HEK293 (cell line): Measurements from ENCODE around the gene CASP6.

Experiments
- CTCF ChIA-PET: fragments of 350-600 bp; formaldehyde crosslinking; extraction: SDS; loops from one replicate; lab custom pipeline; 2021; ENCODE audit warnings: antibody characterized with exemption; lab: Yijun Ruan, JAX
- POLR2A ChIA-PET: fragments of 300-600 bp; formaldehyde crosslinking; extraction: SDS; loops from one replicate; lab custom pipeline; 2020; ENCODE audit warnings: antibody characterized with exemption, inconsistent platforms; lab: Yijun Ruan, JAX
- H3K27ac ChIP-seq: fragments of 200-500 bp; sonication (Bioruptor generic); 2 replicates; pipeline ENCODE4 v1.5.1; 2014; ENCODE audit warnings: low read depth, low read length, control low read depth, inconsistent platforms; ENCODE audit errors: extremely low read depth
- H3K36me3 ChIP-seq, 2 experiments: fragments of 200-500 bp in 1 of 2; sonication (Bioruptor generic) in 1 of 2; 1 replicate in 1 of 2; 2 replicates in 1 of 2; pipeline ENCODE4 v1.5.1; 2014 to 2017; ENCODE audit warnings: inconsistent platforms in 2 of 2, low read length in 2 of 2; ENCODE audit not compliant: control insufficient read depth in 2 of 2, insufficient read depth in 1 of 2
- H3K4me1 ChIP-seq: fragments of 200-500 bp; sonication (Bioruptor generic); 2 replicates; pipeline ENCODE4 v1.5.1; 2014; ENCODE audit warnings: mild to moderate bottlenecking, low read length, inconsistent platforms; ENCODE audit not compliant: control insufficient read depth, insufficient read depth
- H3K4me3 ChIP-seq: 2 replicates; pipeline ENCODE4 v1.5.1; 2011; ENCODE audit warnings: low read depth, mild to moderate bottlenecking, control low read depth, low read length, moderate library complexity
- H3K9me3 ChIP-seq: fragments of 200-500 bp; sonication (Bioruptor generic); 2 replicates; pipeline ENCODE4 v1.5.1; 2014; ENCODE audit warnings: low read depth, low read length, inconsistent platforms; ENCODE audit not compliant: control insufficient read depth, insufficient read depth
- ZBTB17 ChIP-seq: fragments of 450-650 bp; formaldehyde crosslinking; IDR thresholded peaks from 2 replicates; pipeline ENCODE4 v1.5.1; 2016; ENCODE audit warnings: missing biosample characterization, missing genetic modification characterization
- ZEB2 ChIP-seq: fragments of 450-650 bp; formaldehyde crosslinking; IDR thresholded peaks from 2 replicates; pipeline ENCODE4 v1.5.1; 2016; ENCODE audit warnings: missing biosample characterization, missing genetic modification characterization
- ZNF221 ChIP-seq: fragments of 450-650 bp; formaldehyde crosslinking; IDR thresholded peaks from 2 replicates; pipeline ENCODE4 v1.5.1; 2017; ENCODE audit warnings: missing biosample characterization, missing genetic modification characterization, borderline replicate concordance
- ZNF335 ChIP-seq: fragments of 450-650 bp; formaldehyde crosslinking; conservative IDR thresholded peaks from 2 replicates; pipeline ENCODE4 v1.5.1; 2016; ENCODE audit warnings: missing biosample characterization, missing genetic modification characterization
- ZNF423 ChIP-seq: fragments of 450-650 bp; formaldehyde crosslinking; IDR thresholded peaks from 2 replicates; pipeline ENCODE4 v1.5.1; 2016; ENCODE audit warnings: missing biosample characterization, missing genetic modification characterization
- TF ChIP-seq, protein P1 (sequence below): fragments of 450-650 bp; formaldehyde crosslinking; IDR thresholded peaks from 2 replicates; pipeline ENCODE4 v1.5.1; 2016; ENCODE audit warnings: missing biosample characterization, missing genetic modification characterization
- TF ChIP-seq, protein P2 (sequence below): fragments of 450-650 bp; formaldehyde crosslinking; IDR thresholded peaks from 2 replicates; pipeline ENCODE4 v1.5.1; 2016; ENCODE audit warnings: missing biosample characterization, missing genetic modification characterization
- TF ChIP-seq, protein P3 (sequence below): fragments of 450-650 bp; formaldehyde crosslinking; IDR thresholded peaks from 2 replicates; pipeline ENCODE4 v1.5.1; 2016; ENCODE audit warnings: missing biosample characterization, missing genetic modification characterization
- TF ChIP-seq, protein P4 (sequence below): fragments of 450-650 bp; formaldehyde crosslinking; IDR thresholded peaks from 2 replicates; pipeline ENCODE4 v1.5.1; 2016; ENCODE audit warnings: missing biosample characterization, missing genetic modification characterization
- TF ChIP-seq, protein P5 (sequence below): fragments of 450-650 bp; formaldehyde crosslinking; IDR thresholded peaks from 2 replicates; pipeline ENCODE4 v1.5.1; 2017; ENCODE audit warnings: missing biosample characterization, missing genetic modification characterization
- TF ChIP-seq, protein P6 (sequence below): fragments of 450-650 bp; formaldehyde crosslinking; IDR thresholded peaks from 2 replicates; pipeline ENCODE4 v1.5.1; 2017; ENCODE audit warnings: missing biosample characterization, mild to moderate bottlenecking, missing genetic modification characterization, moderate library complexity

Gene CASP6

DNA sequence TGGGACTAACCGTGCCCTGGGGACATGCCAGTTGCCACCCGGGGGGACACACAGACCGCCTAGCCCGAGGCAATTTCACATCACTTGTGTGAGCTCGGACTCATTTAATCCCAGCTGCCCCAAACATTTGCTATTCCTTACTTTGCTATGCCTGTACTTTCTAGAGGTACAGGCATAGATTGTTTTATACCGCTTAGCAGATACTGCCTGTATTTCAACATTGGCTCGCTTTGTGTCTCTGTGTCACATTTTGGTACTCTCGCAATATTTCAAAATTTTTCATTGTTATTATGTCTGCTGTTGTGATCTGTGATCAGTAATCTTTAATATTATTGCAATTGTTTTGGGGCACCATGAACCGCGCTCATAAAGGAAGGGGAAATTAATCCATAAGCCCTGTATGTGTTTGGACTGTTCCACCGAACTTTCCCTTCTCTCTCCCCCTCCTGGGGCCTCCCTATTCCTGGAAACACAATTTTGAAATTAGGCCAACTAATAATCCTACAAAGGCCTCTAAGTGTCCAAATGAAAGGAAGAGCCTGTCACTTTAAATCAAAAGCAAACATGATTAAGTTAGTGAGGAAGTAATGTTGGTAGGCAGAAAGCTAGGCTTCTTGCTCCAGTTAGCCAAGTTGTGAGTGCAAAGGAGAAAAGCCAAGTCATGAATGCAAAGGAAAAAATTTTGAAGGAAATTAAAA lies 568 bp upstream of the CASP6 start:
- no peaks in the 10 kb centered on the region for H3K9me3 ChIP-seq
- peak overlapping the region; percentile 62; the same call in 1 of the 2 replicates for H3K27ac ChIP-seq
- H3K4me1 ChIP-seq: no peaks in the 10 kb centered on the region
- TF ChIP-seq, protein P1, sequence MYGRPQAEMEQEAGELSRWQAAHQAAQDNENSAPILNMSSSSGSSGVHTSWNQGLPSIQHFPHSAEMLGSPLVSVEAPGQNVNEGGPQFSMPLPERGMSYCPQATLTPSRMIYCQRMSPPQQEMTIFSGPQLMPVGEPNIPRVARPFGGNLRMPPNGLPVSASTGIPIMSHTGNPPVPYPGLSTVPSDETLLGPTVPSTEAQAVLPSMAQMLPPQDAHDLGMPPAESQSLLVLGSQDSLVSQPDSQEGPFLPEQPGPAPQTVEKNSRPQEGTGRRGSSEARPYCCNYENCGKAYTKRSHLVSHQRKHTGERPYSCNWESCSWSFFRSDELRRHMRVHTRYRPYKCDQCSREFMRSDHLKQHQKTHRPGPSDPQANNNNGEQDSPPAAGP: no peak
- TF ChIP-seq ZEB2 (tag by site-specific recombination): 0 out of 2 replicates have a peak, but pooled peaks have one; percentile 6
- TF ChIP-seq, protein P2, sequence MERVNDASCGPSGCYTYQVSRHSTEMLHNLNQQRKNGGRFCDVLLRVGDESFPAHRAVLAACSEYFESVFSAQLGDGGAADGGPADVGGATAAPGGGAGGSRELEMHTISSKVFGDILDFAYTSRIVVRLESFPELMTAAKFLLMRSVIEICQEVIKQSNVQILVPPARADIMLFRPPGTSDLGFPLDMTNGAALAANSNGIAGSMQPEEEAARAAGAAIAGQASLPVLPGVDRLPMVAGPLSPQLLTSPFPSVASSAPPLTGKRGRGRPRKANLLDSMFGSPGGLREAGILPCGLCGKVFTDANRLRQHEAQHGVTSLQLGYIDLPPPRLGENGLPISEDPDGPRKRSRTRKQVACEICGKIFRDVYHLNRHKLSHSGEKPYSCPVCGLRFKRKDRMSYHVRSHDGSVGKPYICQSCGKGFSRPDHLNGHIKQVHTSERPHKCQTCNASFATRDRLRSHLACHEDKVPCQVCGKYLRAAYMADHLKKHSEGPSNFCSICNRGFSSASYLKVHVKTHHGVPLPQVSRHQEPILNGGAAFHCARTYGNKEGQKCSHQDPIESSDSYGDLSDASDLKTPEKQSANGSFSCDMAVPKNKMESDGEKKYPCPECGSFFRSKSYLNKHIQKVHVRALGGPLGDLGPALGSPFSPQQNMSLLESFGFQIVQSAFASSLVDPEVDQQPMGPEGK (tag by site-specific recombination): peak; percentile 11; the same call in 1 of the 2 replicates
- TF ChIP-seq, protein P3, sequence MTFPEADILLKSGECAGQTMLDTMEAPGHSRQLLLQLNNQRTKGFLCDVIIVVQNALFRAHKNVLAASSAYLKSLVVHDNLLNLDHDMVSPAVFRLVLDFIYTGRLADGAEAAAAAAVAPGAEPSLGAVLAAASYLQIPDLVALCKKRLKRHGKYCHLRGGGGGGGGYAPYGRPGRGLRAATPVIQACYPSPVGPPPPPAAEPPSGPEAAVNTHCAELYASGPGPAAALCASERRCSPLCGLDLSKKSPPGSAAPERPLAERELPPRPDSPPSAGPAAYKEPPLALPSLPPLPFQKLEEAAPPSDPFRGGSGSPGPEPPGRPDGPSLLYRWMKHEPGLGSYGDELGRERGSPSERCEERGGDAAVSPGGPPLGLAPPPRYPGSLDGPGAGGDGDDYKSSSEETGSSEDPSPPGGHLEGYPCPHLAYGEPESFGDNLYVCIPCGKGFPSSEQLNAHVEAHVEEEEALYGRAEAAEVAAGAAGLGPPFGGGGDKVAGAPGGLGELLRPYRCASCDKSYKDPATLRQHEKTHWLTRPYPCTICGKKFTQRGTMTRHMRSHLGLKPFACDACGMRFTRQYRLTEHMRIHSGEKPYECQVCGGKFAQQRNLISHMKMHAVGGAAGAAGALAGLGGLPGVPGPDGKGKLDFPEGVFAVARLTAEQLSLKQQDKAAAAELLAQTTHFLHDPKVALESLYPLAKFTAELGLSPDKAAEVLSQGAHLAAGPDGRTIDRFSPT (tag by site-specific recombination): peak; percentile 67; the same call in 1 of the 2 replicates
- TF ChIP-seq, protein P4, sequence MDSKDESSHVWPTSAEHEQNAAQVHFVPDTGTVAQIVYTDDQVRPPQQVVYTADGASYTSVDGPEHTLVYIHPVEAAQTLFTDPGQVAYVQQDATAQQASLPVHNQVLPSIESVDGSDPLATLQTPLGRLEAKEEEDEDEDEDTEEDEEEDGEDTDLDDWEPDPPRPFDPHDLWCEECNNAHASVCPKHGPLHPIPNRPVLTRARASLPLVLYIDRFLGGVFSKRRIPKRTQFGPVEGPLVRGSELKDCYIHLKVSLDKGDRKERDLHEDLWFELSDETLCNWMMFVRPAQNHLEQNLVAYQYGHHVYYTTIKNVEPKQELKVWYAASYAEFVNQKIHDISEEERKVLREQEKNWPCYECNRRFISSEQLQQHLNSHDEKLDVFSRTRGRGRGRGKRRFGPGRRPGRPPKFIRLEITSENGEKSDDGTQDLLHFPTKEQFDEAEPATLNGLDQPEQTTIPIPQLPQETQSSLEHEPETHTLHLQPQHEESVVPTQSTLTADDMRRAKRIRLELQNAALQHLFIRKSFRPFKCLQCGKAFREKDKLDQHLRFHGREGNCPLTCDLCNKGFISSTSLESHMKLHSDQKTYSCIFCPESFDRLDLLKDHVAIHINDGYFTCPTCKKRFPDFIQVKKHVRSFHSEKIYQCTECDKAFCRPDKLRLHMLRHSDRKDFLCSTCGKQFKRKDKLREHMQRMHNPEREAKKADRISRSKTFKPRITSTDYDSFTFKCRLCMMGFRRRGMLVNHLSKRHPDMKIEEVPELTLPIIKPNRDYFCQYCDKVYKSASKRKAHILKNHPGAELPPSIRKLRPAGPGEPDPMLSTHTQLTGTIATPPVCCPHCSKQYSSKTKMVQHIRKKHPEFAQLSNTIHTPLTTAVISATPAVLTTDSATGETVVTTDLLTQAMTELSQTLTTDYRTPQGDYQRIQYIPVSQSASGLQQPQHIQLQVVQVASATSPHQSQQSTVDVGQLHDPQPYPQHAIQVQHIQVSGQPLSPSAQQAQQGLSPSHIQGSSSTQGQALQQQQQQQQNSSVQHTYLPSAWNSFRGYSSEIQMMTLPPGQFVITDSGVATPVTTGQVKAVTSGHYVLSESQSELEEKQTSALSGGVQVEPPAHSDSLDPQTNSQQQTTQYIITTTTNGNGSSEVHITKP: peak; percentile 78
- TF ChIP-seq ZNF221 (tag by site-specific recombination): no peak
- TF ChIP-seq ZNF423 (tag by site-specific recombination): peak; percentile 94; the same call in 1 of the 2 replicates
- peak; percentile 77 for TF ChIP-seq ZNF335 (tag by site-specific recombination)
- TF ChIP-seq, protein P5, sequence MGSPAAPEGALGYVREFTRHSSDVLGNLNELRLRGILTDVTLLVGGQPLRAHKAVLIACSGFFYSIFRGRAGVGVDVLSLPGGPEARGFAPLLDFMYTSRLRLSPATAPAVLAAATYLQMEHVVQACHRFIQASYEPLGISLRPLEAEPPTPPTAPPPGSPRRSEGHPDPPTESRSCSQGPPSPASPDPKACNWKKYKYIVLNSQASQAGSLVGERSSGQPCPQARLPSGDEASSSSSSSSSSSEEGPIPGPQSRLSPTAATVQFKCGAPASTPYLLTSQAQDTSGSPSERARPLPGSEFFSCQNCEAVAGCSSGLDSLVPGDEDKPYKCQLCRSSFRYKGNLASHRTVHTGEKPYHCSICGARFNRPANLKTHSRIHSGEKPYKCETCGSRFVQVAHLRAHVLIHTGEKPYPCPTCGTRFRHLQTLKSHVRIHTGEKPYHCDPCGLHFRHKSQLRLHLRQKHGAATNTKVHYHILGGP (tag by site-specific recombination): peak; percentile 80
- peak overlapping the region; percentile 51 for H3K4me3 ChIP-seq
- peaks cover 0 to 22% of the 10 kb centered on the region in 2 experiments; a peak in 1 of 3 replicates for H3K36me3 ChIP-seq
- POLR2A ChIA-PET: interaction anchor here (1.0 to 1.1 kb wide), 3 partner anchors 9 to 26 kb away, joined by 3 to 6 read pairs (median 3); partner anchors contain the start of gene PLA2G12A
- CTCF ChIA-PET: interaction anchor here (0.7 to 0.9 kb wide), 3 partner anchors 15 to 123 kb away, joined by 3 to 4 read pairs (median 4); partner anchors contain the start of gene RRH

DNA sequence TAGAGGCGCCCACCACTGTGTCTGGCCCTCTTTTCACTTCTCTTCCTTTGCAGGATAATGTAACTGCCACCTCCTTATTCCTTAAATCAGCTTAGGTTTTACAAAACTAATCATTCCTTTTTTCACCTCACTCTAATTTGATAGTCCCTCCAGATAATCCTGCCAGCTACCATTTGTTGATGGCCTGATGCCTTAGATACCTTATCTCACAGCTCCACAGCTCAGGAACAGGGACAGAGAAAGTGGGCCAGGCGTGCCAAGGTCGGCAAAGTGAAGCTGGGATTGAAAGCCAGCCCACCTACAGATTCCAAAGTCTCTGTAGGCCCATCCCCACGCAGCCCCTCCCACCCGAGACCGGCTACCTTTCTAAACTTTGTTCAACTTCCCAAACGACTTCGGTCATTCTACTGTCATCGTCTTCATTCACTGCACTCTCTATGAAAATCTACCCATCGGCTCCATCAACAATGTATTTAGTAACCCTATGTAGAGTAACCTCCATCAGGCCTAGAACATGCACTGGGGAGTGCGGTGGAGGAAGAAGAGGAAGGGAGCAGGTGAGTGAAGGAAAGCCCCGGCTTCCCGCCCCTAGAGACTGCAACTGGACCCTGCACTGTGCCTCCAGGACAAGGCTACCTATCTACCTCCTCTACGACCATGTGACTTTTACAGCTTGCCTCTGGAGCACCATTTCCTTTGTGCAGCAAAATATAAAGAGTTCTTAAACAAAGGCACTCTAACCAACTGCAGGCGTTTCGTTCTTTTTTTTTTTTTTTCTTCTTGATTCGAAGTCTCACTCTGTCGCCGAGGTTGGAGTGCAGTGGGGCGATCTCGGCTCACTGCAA lies 1.5 kb downstream of the CASP6 start:
- Histone ChIP-seq H3K4me3 (peak overlapping the region; percentile 51), H3K27ac (no peak overlapping the region; the same call in 1 of the 2 replicates), H3K9me3 (no peaks in the 10 kb centered on the region), H3K36me3 (peaks cover 0 to 26% of the 10 kb centered on the region in 2 experiments; a peak in 1 of 3 replicates), H3K4me1 (no peaks in the 10 kb centered on the region)
- ChIA-PET CTCF (interaction anchor here (0.6 to 1.0 kb wide), 3 partner anchors 36 to 103 kb away, joined by 3 read pairs; no protein-coding TSS in a partner anchor), POLR2A (no interaction called here)
- TF ChIP-seq, protein P6, sequence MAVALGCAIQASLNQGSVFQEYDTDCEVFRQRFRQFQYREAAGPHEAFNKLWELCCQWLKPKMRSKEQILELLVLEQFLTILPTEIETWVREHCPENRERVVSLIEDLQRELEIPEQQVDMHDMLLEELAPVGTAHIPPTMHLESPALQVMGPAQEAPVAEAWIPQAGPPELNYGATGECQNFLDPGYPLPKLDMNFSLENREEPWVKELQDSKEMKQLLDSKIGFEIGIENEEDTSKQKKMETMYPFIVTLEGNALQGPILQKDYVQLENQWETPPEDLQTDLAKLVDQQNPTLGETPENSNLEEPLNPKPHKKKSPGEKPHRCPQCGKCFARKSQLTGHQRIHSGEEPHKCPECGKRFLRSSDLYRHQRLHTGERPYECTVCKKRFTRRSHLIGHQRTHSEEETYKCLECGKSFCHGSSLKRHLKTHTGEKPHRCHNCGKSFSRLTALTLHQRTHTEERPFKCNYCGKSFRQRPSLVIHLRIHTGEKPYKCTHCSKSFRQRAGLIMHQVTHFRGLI (tag by site-specific recombination): no peak
- TF ChIP-seq ZBTB17: peak; percentile 29; the same call in 1 of the 2 replicates
